Effector memory CD8-positive, alpha-beta T cell (primary cell): ENCODE measurements around the gene KCNMA1.

Source experiments
- ATAC-seq: fragments of 150-1000 bp; cut with Tn5 transposase; replicated peaks from 2 replicates; pipeline ENCODE4 v1.10.0; 2021; ENCODE audit warnings: mild to moderate bottlenecking, moderate library complexity
- DNase-seq, 3 experiments: peaks; one replicate each; pipeline ENCODE4 v3.0.0; 2021
- H3K27ac Mint-ChIP-seq, 2 donors: one replicate each; pipeline ENCODE4 v1.8.0; 2022; ENCODE audit warnings: mild to moderate bottlenecking in 2 of 2, mixed read lengths in 2 of 2, moderate library complexity in 2 of 2
- H3K27me3 Mint-ChIP-seq, 2 donors: one replicate each; pipeline ENCODE4 v1.8.0; 2022; ENCODE audit warnings: mixed read lengths in 2 of 2
- H3K36me3 Mint-ChIP-seq: one replicate; pipeline ENCODE4 v1.8.0; 2022; ENCODE audit warnings: mild to moderate bottlenecking, moderate library complexity, mixed read lengths; ENCODE audit not compliant: insufficient read depth
- H3K4me1 Mint-ChIP-seq, 2 donors: one replicate each; pipeline ENCODE4 v1.8.0; 2022; ENCODE audit warnings: low read depth in 2 of 2, mixed read lengths in 2 of 2
- H3K4me3 Mint-ChIP-seq, 2 donors: one replicate each; pipeline ENCODE4 v1.8.0; 2022; ENCODE audit warnings: mild to moderate bottlenecking in 2 of 2, mixed read lengths in 2 of 2, moderate library complexity in 2 of 2
- H3K9me3 Mint-ChIP-seq, 2 donors: one replicate each; pipeline ENCODE4 v1.8.0; 2022; ENCODE audit warnings: mixed read lengths in 2 of 2

KCNMA1 gene

DNA sequence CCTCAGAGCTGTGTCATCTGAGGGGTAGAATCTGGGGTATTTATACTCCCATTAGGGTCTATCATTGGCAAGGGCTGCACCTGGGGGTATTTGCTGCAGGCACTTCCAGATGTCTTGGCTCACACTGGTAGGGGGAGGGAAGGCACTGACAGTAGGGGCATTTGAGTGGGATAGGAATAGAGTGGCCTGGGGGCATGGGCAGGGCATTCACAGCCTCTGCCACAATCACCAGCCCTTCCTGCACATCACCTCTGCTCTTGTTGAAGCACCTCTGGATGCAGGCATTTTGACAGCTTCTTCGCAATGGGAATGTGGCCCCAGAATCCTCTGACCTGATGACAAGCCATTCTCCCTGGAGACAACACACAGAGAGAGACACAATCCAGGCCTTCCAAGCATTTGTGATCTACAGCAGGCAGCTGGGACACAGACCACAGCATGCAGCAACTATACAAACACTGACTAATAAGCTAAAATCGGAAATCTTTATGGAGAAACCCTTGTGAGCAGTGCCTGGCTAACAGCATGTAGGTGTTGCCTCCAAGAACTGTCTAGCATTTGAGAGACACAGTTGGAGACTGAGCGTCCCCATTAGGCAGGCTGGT lies 178.5 kb downstream of the KCNMA1 start:
- DNase-seq (no peak), ATAC-seq (no peak)
- H3K9me3 Mint-ChIP-seq, result no peaks in the 10 kb centered on the region
- H3K27me3 Mint-ChIP-seq, result peaks cover 25 to 59% of the 10 kb centered on the region in 2 donors
- H3K4me3 Mint-ChIP-seq, result no peak overlapping the region
- no peaks in the 10 kb centered on the region for H3K4me1 Mint-ChIP-seq
- H3K36me3 Mint-ChIP-seq, result no peaks in the 10 kb centered on the region
- H3K27ac Mint-ChIP-seq, result no peak overlapping the region

DNA sequence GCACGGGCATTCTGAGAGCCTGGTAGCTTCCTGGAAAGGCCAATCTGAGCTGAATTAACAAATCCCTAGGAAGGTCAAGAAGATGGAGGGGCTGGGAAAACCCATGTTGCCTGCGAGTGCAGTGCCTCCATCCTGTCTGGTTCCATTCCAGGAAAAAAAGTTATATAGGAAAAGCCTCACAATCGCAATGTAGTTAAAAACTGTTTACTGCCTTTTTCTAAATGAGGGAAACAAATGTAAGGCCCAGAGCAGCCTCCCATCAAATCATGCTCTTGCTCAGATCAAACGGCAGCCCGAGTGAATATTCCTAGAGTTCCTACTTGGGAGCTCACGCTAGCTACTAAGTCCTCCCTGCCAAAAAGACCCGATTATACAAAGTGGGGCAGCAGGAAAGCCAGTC lies 179.9 kb downstream of the KCNMA1 start:
- Mint-ChIP-seq H3K27ac (no peak overlapping the region), H3K4me3 (no peak overlapping the region), H3K4me1 (no peaks in the 10 kb centered on the region), H3K27me3 (peaks cover 25 to 59% of the 10 kb centered on the region in 2 donors), H3K36me3 (no peaks in the 10 kb centered on the region), H3K9me3 (no peaks in the 10 kb centered on the region)
- ATAC-seq, result no peak
- no peak for DNase-seq

- Mint-ChIP-seq H3K27ac (no peak overlapping the region), H3K36me3 (no peaks in the 10 kb centered on the region), H3K9me3 (no peaks in the 10 kb centered on the region), H3K4me1 (no peaks in the 10 kb centered on the region), H3K27me3 (peaks cover 25 to 57% of the 10 kb centered on the region in 2 donors), H3K4me3 (no peak overlapping the region)
- ATAC-seq (no peak), DNase-seq (no peak)
These were observed 180.3 kb downstream of the KCNMA1 start for GRCh38 chr10:77457266-77457665.

DNA sequence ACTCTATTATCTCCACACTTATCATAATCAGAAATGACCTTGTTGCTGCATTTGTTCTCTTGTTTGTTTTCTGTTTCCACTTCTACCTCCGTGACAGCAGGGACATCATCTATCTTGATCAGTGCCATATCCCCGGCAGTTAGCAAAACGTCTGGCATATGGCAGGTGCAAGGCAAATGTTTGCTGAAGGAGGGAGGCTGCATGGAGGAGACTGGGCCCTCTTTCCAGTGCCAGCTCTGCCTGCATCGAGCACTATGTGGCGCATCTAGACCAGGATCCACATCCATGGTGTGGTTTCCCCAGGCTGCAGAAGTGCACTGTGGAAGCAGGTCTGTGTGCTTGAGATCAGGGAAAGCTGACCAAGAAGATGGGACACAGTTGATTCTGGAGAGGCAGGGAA lies 181.2 kb downstream of the KCNMA1 start:
- DNase-seq (no peak), ATAC-seq (no peak)
- Mint-ChIP-seq H3K9me3 (no peaks in the 10 kb centered on the region), H3K27me3 (peaks cover 25 to 49% of the 10 kb centered on the region in 2 donors), H3K4me3 (no peak overlapping the region), H3K36me3 (no peaks in the 10 kb centered on the region), H3K4me1 (no peaks in the 10 kb centered on the region), H3K27ac (no peak overlapping the region)

GRCh38 chr10:77455561-77455960 lies 182.0 kb downstream of the KCNMA1 start:
- H3K4me3 Mint-ChIP-seq, result no peak overlapping the region
- H3K27ac Mint-ChIP-seq, result no peak overlapping the region
- ATAC-seq (no peak), DNase-seq (no peak)
- peaks cover 2% of the 10 kb centered on the region for H3K36me3 Mint-ChIP-seq
- peaks cover 25 to 57% of the 10 kb centered on the region in 2 donors for H3K27me3 Mint-ChIP-seq
- H3K4me1 Mint-ChIP-seq, result no peaks in the 10 kb centered on the region
- H3K9me3 Mint-ChIP-seq, result no peaks in the 10 kb centered on the region

GRCh38 chr10:77452952-77453564 lies 184.6 kb downstream of the KCNMA1 start:
- ATAC-seq, result no peak
- Mint-ChIP-seq H3K4me1 (no peaks in the 10 kb centered on the region), H3K4me3 (no peak overlapping the region), H3K27ac (no peak overlapping the region), H3K27me3 (peaks cover 10 to 32% of the 10 kb centered on the region in 2 donors), H3K9me3 (no peaks in the 10 kb centered on the region), H3K36me3 (peaks cover 2% of the 10 kb centered on the region)
- DNase-seq, result no peak

- no peak overlapping the region for H3K27ac Mint-ChIP-seq
- H3K4me1 Mint-ChIP-seq, result no peaks in the 10 kb centered on the region
- no peak overlapping the region for H3K4me3 Mint-ChIP-seq
- peaks cover 2% of the 10 kb centered on the region for H3K36me3 Mint-ChIP-seq
- no peaks in the 10 kb centered on the region for H3K9me3 Mint-ChIP-seq
- DNase-seq, result no peak
- ATAC-seq, result no peak
- H3K27me3 Mint-ChIP-seq, result peaks cover 11 to 20% of the 10 kb centered on the region in 2 donors
These were observed 185.7 kb downstream of the KCNMA1 start for GRCh38 chr10:77451886-77452285.

GRCh38 chr10:77448226-77448625 lies 189.4 kb downstream of the KCNMA1 start:
- no peaks in the 10 kb centered on the region for H3K9me3 Mint-ChIP-seq
- DNase-seq (no peak), ATAC-seq (no peak)
- peaks cover 5% of the 10 kb centered on the region for H3K36me3 Mint-ChIP-seq
- H3K27ac Mint-ChIP-seq, result no peak overlapping the region
- no peaks in the 10 kb centered on the region for H3K4me1 Mint-ChIP-seq
- H3K27me3 Mint-ChIP-seq, result peaks cover 5 to 11% of the 10 kb centered on the region in 2 donors
- no peak overlapping the region for H3K4me3 Mint-ChIP-seq

GRCh38 chr10:77446700-77447099 lies 190.9 kb downstream of the KCNMA1 start:
- H3K4me1 Mint-ChIP-seq, result no peaks in the 10 kb centered on the region
- peaks cover 7% of the 10 kb centered on the region for H3K36me3 Mint-ChIP-seq
- H3K4me3 Mint-ChIP-seq, result no peak overlapping the region
- H3K27me3 Mint-ChIP-seq, result peaks cover 5 to 26% of the 10 kb centered on the region in 2 donors
- no peak for DNase-seq
- no peaks in the 10 kb centered on the region for H3K9me3 Mint-ChIP-seq
- no peak overlapping the region for H3K27ac Mint-ChIP-seq
- no peak for ATAC-seq

GRCh38 chr10:77445547-77445946 lies 192.1 kb downstream of the KCNMA1 start:
- Mint-ChIP-seq H3K27ac (no peak overlapping the region), H3K4me3 (no peak overlapping the region), H3K9me3 (no peaks in the 10 kb centered on the region), H3K27me3 (peaks cover 5 to 20% of the 10 kb centered on the region in 2 donors), H3K4me1 (no peaks in the 10 kb centered on the region), H3K36me3 (peaks cover 5% of the 10 kb centered on the region)
- DNase-seq (no peak), ATAC-seq (no peak)

DNA sequence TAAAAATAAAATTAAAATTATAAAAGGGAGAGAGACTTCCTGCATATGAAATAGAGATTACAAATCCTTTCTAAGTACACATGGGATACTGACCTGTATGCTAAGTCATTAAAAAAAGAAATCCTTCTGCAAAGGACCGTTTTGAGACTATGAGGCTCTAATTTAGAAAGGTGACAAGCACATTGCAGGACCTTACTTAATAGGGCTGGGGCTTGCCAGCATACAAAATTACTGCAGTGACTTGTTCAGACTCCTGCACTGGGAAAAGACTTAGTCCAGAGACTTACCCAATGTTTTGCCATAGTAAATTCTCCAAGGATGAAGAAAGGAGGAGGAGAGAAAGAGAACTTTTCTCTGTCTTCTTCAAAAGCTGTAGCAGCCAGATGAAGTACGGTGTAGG lies 193.6 kb downstream of the KCNMA1 start:
- Mint-ChIP-seq H3K4me3 (no peak overlapping the region), H3K27me3 (peaks cover 5 to 20% of the 10 kb centered on the region in 2 donors), H3K27ac (no peak overlapping the region), H3K36me3 (peaks cover 5% of the 10 kb centered on the region), H3K9me3 (no peaks in the 10 kb centered on the region), H3K4me1 (no peaks in the 10 kb centered on the region)
- DNase-seq, result no peak
- no peak for ATAC-seq

GRCh38 chr10:77442699-77443189 lies 194.9 kb downstream of the KCNMA1 start:
- H3K4me1 Mint-ChIP-seq, result no peaks in the 10 kb centered on the region
- H3K27ac Mint-ChIP-seq, result no peak overlapping the region
- ATAC-seq, result no peak
- peaks cover 0 to 20% of the 10 kb centered on the region in 2 donors for H3K27me3 Mint-ChIP-seq
- H3K36me3 Mint-ChIP-seq, result peaks cover 5% of the 10 kb centered on the region
- H3K9me3 Mint-ChIP-seq, result no peaks in the 10 kb centered on the region
- no peak for DNase-seq
- H3K4me3 Mint-ChIP-seq, result no peak overlapping the region

DNA sequence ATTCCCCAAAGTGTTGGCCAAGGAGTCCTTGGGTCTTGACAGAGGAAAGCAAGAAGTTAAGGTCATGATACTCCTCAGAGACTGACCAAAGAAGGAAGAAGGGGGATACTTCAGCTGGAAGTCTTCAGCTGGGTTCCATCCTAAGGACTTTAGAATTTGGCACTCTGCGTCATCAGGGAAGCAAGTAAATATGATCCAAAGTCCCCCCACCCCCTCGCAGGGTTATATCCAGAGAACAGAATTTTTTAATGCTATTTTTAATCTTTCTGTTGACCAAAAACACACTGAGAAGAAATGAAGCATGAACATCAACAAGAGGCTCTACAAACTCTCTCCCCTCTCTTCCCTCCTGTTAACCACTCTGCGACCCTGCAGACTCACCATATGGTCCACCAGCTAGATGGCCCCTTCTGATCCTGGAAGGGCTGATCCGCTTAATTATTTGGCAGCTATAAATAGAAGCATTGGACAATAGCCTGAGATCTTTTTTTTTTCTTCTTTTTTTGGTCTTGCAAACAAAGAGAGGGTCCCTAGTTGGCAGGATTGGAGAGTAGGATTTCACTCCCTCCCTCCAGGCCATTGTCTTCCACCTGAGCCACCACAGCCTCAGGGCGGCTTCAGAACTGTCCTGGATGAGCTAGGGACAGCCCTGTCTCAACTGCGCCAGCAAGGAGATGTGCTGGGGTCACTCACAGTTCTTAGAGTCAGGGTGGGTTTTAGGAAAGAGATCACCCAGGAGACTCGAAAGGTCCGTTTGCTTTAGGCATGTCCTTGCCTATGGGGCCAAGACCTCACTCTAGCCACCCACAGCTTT lies 196.0 kb downstream of the KCNMA1 start:
- no peaks in the 10 kb centered on the region for H3K9me3 Mint-ChIP-seq
- peaks cover 0 to 20% of the 10 kb centered on the region in 2 donors for H3K27me3 Mint-ChIP-seq
- H3K36me3 Mint-ChIP-seq, result peaks cover 5% of the 10 kb centered on the region
- no peak for DNase-seq
- H3K27ac Mint-ChIP-seq, result no peak overlapping the region
- no peak for ATAC-seq
- no peak overlapping the region for H3K4me3 Mint-ChIP-seq
- H3K4me1 Mint-ChIP-seq, result no peaks in the 10 kb centered on the region
